Right lobe of liver (tissue), 6 donors: Measurements from ENCODE around the gene EIF4G1. TPM values are rescaled to one million over a fixed set of nuclear protein-coding genes. Genes with fewer than 3 reads are reported as not detected.

Source experiments
- ATAC-seq, 4 donors: fragments of 200-7000 bp; cut with Tn5 transposase; one replicate each; pipeline ENCODE4 v1.9.1; 2020; ENCODE audit warnings: mild to moderate bottlenecking in 4 of 4, moderate library complexity in 4 of 4
- DNase-seq, 3 donors: peaks; one replicate each; pipeline ENCODE4 v3.0.0-alpha.2; 2020
- H3K27ac ChIP-seq, 3 donors: fragments of 200-600 bp; one replicate each; pipeline ENCODE4 v1.8.0; 2022
- H3K27me3 ChIP-seq, 2 donors: fragments of 200-600 bp; one replicate each; pipeline ENCODE4 v1.8.0; 2022
- H3K36me3 ChIP-seq, 4 donors: fragments of 200-600 bp; sonication (generic) in 1 of 4; one replicate each; pipeline versions ENCODE4 v1.5.1 to v1.8.0; 2017 to 2022; ENCODE audit warnings: control low read depth in 1 of 4
- H3K4me1 ChIP-seq, 4 donors: fragments of 200-600 bp; sonication (generic) in 1 of 4; one replicate each; pipeline versions ENCODE4 v1.5.1 to v1.8.0; 2017 to 2022; ENCODE audit warnings: control low read depth in 1 of 4
- H3K4me3 ChIP-seq, 3 donors: fragments of 200-600 bp; one replicate each; pipeline ENCODE4 v1.8.0; 2022
- H3K9me3 ChIP-seq, 4 donors: fragments of 200-600 bp; sonication (generic) in 1 of 4; one replicate each; pipeline versions ENCODE4 v1.5.1 to v1.8.0; 2017 to 2022; ENCODE audit warnings: control low read depth in 1 of 4
- POLR2A ChIP-seq: fragments of 450-650 bp; IDR thresholded peaks from one replicate; pipeline ENCODE4 v1.6.1; 2017; ENCODE audit warnings: antibody characterized with exemption, mild to moderate bottlenecking
- WGBS: methylation state at CpG from one replicate; pipeline ENCODE4 v1.1.6; 2018; ENCODE audit warnings: low coverage, low lambda C conversion rate; ENCODE audit not compliant: insufficient coverage; ENCODE audit errors: missing lambda C conversion rate; 5-methylcytosine and 5-hydroxymethylcytosine counted together
- intact Hi-C, 2 donors: fragments of 100-400 bp; cut with DNase I; formaldehyde crosslinking; loops; one replicate each; pipeline versions ENCODE4 v1.11.2 to v1.14.1; 2022
- total RNA-seq, 6 experiments: library from RNA; depleted of rRNA in 2 of 6; stranded (reverse); fragments of >200 nt in 2 of 6; fragmentation: NEBNext Ultra II Directional in 3 of 6; extraction: Animal tissue kit (Norgen Biotek cat#: 25700) in 3 of 6; gene quantifications; one replicate each; pipeline versions ENCODE4 v1.1.0 to v1.2.4, GENCODE V29; 2016 to 2023
- TF ChIP-seq, protein P1 (sequence below), 4 donors: fragments of 200-600 bp in 3 of 4; fragments of 450-650 bp in 1 of 4; IDR thresholded peaks; one replicate each; pipeline versions ENCODE4 v1.5.1 to v1.8.0; 2016 to 2022; ENCODE audit warnings: antibody characterized with exemption in 4 of 4, mild to moderate bottlenecking in 2 of 4
- donor health status: DM: no; HTN: yes; CAD: no.
- donor health status: DM: no; HTN: no; CAD: no.
- donor health status: DM: no; HTN: no; CAD: no.
- donor health status: DM: no; HTN: yes; CAD: no.
- donor health status: DM: no; HTN: yes; CAD: no.

Gene EIF4G1
- total RNA-seq, 6 experiments from 2014 or later: 262 to 368 (median 291) TPM

DNA sequence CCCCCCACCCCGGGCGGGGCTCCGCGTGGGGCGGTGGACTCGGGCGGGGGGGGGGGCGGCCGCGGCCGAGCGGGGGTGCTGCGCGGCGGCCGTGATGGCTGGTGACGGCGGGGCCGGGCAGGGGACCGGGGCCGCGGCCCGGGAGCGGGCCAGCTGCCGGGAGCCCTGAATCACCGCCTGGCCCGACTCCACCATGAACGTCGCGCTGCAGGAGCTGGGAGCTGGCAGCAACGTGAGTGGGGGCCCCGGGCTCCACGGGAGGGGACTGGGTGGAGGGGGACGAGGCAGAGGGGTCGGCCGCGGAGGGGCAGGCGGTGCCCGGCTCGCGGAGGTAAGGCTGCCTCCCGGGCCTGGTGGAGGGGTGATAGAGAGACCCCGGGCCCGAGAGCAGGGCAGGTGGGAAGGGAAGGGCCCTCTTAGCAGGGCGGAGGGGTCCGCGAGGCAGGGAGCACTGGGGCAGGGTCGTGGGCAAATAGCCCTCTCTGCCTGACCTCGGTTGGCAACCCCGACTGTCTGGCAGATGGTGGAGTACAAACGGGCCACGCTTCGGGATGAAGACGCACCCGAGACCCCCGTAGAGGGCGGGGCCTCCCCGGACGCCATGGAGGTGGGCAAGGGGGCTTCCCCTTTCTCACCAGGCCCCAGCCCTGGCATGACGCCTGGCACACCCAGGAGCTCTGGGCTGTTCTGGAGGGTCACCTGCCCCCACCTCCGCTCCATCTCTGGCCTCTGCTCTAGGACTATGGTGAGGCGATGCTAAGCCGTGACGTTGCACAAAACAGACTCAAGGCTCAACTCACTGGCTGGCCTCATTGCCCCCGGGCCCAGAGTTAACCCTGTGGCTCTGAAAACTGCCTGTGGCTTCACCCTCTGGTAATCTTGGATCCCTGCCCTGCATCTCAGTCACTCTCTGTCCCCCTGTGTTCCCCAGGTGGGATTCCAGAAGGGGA, 38.2 kb upstream of the EIF4G1 start, which contains the start of gene ECE2:
Gene ECE2, plus strand, starts transcription at position 62 of the 950 bp plus-strand sequence. Its CDS starts 132 bp downstream, at position 194.
- 7% methylated on average over 7 of the region's 65 CpGs for WGBS
- no peaks in the 10 kb centered on the region for H3K9me3 ChIP-seq
- ATAC-seq (peak in 1 of 4 donors; percentile 39), DNase-seq (no peak)
- H3K27ac ChIP-seq: no peak within 1 kb of the TSS
- no peaks in the 10 kb centered on the region for H3K27me3 ChIP-seq
- TF ChIP-seq POLR2A: no peak
- TF ChIP-seq, protein P1, sequence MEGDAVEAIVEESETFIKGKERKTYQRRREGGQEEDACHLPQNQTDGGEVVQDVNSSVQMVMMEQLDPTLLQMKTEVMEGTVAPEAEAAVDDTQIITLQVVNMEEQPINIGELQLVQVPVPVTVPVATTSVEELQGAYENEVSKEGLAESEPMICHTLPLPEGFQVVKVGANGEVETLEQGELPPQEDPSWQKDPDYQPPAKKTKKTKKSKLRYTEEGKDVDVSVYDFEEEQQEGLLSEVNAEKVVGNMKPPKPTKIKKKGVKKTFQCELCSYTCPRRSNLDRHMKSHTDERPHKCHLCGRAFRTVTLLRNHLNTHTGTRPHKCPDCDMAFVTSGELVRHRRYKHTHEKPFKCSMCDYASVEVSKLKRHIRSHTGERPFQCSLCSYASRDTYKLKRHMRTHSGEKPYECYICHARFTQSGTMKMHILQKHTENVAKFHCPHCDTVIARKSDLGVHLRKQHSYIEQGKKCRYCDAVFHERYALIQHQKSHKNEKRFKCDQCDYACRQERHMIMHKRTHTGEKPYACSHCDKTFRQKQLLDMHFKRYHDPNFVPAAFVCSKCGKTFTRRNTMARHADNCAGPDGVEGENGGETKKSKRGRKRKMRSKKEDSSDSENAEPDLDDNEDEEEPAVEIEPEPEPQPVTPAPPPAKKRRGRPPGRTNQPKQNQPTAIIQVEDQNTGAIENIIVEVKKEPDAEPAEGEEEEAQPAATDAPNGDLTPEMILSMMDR (IDR thresholded peaks at IDR 0.05): no peak
- no peaks in the 10 kb centered on the region for H3K4me1 ChIP-seq
- no peak within 1 kb of the TSS for H3K4me3 ChIP-seq
- intact Hi-C loops: no loop called here
- H3K36me3 ChIP-seq: no peaks in the 10 kb centered on the region

DNA sequence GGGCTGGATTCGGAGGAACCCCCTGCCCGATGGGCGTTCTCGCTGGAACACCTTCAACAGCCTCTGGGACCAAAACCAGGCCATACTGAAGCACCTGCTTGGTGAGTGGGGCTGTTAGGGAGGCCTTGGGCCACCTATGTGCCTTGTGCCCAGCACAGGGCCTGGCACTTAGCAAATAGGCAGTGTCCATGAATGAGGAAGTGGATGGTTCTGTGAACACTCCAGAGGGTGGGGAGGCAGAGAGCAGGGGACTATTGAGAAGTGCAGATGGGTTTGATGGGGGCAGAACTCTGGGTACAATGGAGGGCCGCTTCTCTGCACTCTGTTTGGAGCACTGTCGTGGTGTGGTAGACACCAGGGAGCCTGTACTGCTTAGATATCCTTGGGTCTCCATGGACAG, 37.0 kb upstream of the EIF4G1 start:
- no peaks in the 10 kb centered on the region for H3K27me3 ChIP-seq
- no peaks in the 10 kb centered on the region for H3K36me3 ChIP-seq
- no peak for TF ChIP-seq POLR2A
- TF ChIP-seq, protein P1 (IDR thresholded peaks at IDR 0.05): no peak
- ATAC-seq (no peak), DNase-seq (no peak)
- no peaks in the 10 kb centered on the region for H3K4me1 ChIP-seq
- H3K9me3 ChIP-seq: no peaks in the 10 kb centered on the region
- 100% methylated on average over 5 of the region's 6 CpGs for WGBS
- H3K27ac ChIP-seq: no peak overlapping the region
- intact Hi-C loops: no loop called here
- H3K4me3 ChIP-seq: no peak overlapping the region

DNA sequence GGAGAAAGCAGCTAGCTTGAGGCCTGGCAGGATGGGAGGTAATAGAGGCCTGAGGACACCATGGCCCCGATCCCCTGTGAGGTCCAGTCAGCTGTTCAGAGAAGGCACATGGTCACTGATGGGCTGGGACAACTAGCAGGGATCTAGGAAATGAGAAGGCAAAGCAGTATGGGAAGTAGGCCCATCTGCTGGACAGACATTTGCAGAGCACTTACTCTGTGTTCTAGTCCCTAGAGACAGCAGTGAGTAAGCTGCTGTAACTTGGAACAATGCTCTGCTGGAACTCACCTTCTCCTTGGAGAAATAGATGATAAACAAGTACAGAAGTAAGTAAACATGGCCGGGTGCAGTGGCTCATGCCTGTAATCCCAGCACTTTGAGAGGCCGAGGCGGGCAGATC, 31.5 kb upstream of the EIF4G1 start:
- intact Hi-C loops: loop anchor here in 1 of 2 donors (10.0 kb wide), 1 partner anchor 388 kb away; no protein-coding TSS in a partner anchor
- 83% methylated on average over 4 of the region's 4 CpGs for WGBS
- ATAC-seq: no peak

DNA sequence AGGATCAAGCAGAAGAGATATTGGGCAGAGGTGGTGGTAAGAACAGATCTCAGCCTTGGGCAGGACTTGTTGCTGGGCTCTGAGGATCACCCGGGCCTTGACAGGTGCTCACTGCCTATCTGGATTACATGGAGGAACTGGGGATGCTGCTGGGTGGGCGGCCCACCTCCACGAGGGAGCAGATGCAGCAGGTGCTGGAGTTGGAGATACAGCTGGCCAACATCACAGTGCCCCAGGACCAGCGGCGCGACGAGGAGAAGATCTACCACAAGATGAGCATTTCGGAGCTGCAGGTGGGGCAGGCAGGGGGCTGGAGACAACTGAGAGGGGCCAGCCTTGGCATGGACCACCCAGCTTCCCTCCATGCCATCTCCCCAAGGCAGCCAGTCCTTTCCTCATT, 30.7 kb upstream of the EIF4G1 start:
- WGBS: 76% methylated on average over 2 of the region's 8 CpGs
- no peak overlapping the region for H3K4me3 ChIP-seq
- TF ChIP-seq, protein P1 (IDR thresholded peaks at IDR 0.05): no peak
- no peak for TF ChIP-seq POLR2A
- H3K36me3 ChIP-seq: no peaks in the 10 kb centered on the region
- no peaks in the 10 kb centered on the region for H3K9me3 ChIP-seq
- intact Hi-C loops: loop anchor here in 1 of 2 donors (10.0 kb wide), 1 partner anchor 389 kb away; no protein-coding TSS in a partner anchor
- DNase-seq (no peak), ATAC-seq (no peak)
- no peaks in the 10 kb centered on the region for H3K27me3 ChIP-seq
- no peaks in the 10 kb centered on the region for H3K4me1 ChIP-seq
- no peak overlapping the region for H3K27ac ChIP-seq

More for the DNA sequence above, 31.5 kb upstream of the EIF4G1 start:
- TF ChIP-seq, protein P1 (IDR thresholded peaks at IDR 0.05): no peak
- no peak for TF ChIP-seq POLR2A
- no peak overlapping the region for H3K4me3 ChIP-seq
- H3K27me3 ChIP-seq: no peaks in the 10 kb centered on the region
- no peaks in the 10 kb centered on the region for H3K4me1 ChIP-seq
- H3K9me3 ChIP-seq: no peaks in the 10 kb centered on the region
- DNase-seq: no peak
- no peak overlapping the region for H3K27ac ChIP-seq
- no peaks in the 10 kb centered on the region for H3K36me3 ChIP-seq
